ENCODE data around the gene SMYD3. TPM values are rescaled to one million over a fixed set of nuclear protein-coding genes. Genes with fewer than 3 reads are reported as not detected.
"Not testable (repeated sequence)": the region's sequence is repeated elsewhere in the genome, so short reads cannot be mapped to it uniquely, and the experiment has no call there.

The SMYD3 gene
- total RNA-seq, 4 donors from 2014 or later: 8.4 to 25.7 (median 14.4) TPM

DNA sequence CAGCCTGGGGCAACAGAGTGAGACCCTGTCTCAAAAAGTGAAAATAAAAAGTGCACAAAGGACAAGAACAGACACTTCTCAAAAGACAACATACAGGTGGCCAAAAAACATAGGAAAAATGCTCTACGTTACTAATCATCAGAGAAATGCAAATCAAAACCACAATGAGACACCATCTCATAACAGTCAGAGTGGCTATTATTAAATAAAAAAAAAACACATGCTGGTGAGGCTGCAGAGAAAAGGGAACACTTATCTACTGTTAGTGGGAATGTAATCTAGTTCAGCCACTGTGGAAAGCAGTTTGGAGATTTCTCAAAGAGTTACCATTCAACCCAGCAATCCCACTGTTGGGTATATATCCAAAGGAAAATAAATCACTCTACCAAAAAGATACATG lies 173.2 kb downstream of the SMYD3 start:
- 86 to 89% methylated on average over 1 of the region's 1 CpG for WGBS, 2 donors
- H3K4me3 ChIP-seq (ENCODE audit: low read depth, poor library complexity, severe bottlenecking): no peak overlapping the region
- intact Hi-C loops (cut with DNase I; ENCODE audit: low total_unique reads): loop anchor here (10.0 kb wide), 1 partner anchor 301 kb away; no protein-coding TSS in a partner anchor
- DNase-seq (ENCODE audit: low spot score in 2 of 2): no peak
- no peak for TF ChIP-seq POLR2A (IDR thresholded peaks at IDR 0.05)
- no peak for TF ChIP-seq CTCF (IDR thresholded peaks at IDR 0.05)

DNA sequence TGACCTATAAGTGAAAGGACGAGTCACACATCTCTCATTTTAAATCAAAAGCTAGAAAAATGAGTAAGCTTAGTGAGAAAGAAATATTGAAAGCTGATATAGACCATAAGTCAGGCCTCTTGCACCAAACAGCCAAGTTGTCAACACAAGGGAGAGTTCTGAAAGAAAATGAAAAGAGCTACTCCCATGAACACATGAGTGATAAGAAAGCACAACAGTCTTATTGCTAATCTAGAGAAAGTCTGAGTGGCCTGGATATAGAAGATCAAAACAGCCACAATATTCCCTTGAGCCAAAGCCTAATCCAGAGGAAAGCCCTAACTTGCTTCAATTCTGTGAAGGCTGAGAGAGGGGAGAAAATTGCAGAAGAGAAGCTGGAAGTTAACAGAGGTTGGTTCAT lies 175.0 kb downstream of the SMYD3 start:
- intact Hi-C loops (cut with DNase I; ENCODE audit: low total_unique reads): loop anchor here (10.0 kb wide), 1 partner anchor 303 kb away; no protein-coding TSS in a partner anchor
- no peak overlapping the region for H3K4me3 ChIP-seq (ENCODE audit: low read depth, poor library complexity, severe bottlenecking)
- WGBS, 2 donors: 40 to 96% methylated on average over 1 of the region's 1 CpG
- DNase-seq (ENCODE audit: low spot score in 2 of 2): no peak
- no peak for TF ChIP-seq POLR2A (IDR thresholded peaks at IDR 0.05)
- TF ChIP-seq CTCF (IDR thresholded peaks at IDR 0.05): no peak

DNA sequence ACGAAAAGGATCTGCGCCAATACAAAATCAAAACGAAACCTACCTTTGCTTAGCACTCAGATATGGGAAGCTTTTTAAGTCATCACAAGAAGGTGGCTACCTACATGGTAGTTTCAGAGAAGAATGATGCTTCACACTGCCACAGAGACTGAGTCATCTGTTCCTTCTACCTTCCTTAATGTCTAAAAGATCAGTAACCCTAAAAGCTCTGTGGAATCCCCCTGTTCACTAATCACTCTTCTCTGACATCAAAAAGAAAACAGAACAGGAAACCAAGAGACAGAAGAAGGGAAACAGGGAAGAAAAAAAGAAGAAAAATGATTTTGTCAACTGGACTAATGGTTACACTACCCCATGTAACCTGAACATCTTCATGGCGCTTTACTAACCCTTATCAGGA lies 177.2 kb downstream of the SMYD3 start:
- WGBS, 2 donors: 90 to 95% methylated on average over 4 of the region's 4 CpGs
- DNase-seq (ENCODE audit: low spot score in 2 of 2): no peak
- no peak overlapping the region for H3K4me3 ChIP-seq (ENCODE audit: low read depth, poor library complexity, severe bottlenecking)
- intact Hi-C loops (cut with DNase I; ENCODE audit: low total_unique reads): loop anchor here (10.0 kb wide), 1 partner anchor 305 kb away; no protein-coding TSS in a partner anchor
- TF ChIP-seq CTCF (IDR thresholded peaks at IDR 0.05) (no peak), POLR2A (IDR thresholded peaks at IDR 0.05) (no peak)

- intact Hi-C loops (cut with DNase I; ENCODE audit: low total_unique reads); DNase-seq (ENCODE audit: low spot score in 2 of 2): not testable (repeated sequence)
- WGBS, 2 donors: 92 to 100% methylated on average over 1 of the region's 1 CpG
These were observed 177.8 kb downstream of the SMYD3 start for GRCh38 chr1:246329292-246329691.

DNA sequence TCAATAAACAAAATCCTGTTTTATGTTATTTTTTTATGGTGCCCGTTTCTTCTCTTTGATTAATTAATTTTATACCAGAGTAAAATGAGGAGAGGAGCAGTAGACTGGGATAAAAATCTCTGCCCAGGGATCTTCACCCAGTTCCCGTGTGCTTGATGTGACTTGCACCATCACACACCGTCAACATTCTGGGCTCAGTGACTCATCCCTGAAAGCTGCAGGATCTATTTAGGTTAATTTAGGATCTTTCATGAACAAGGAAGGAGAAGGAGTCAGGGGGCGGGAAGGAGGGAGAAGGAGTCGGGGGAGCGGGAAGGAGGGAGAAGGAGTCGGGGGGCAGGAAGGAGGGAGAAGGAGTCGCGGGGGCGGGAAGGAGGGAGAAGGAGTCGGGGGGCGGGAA lies 182.4 kb downstream of the SMYD3 start:
- DNase-seq (ENCODE audit: low spot score in 2 of 2): no peak
- 86 to 87% methylated on average over 10 of the region's 12 CpGs for WGBS, 2 donors
- intact Hi-C loops (cut with DNase I; ENCODE audit: low total_unique reads): no loop called here
- no peak for TF ChIP-seq CTCF (IDR thresholded peaks at IDR 0.05)
- TF ChIP-seq POLR2A (IDR thresholded peaks at IDR 0.05): no peak
- no peak overlapping the region for H3K4me3 ChIP-seq (ENCODE audit: low read depth, poor library complexity, severe bottlenecking)

More at GRCh38 chr1:246329292-246329691, 177.8 kb downstream of the SMYD3 start:
- not testable (repeated sequence) for H3K4me3 ChIP-seq (ENCODE audit: low read depth, poor library complexity, severe bottlenecking)

GRCh38 chr1:246324033-246324432 lies 183.0 kb downstream of the SMYD3 start:
- WGBS, 2 donors: 96% methylated on average over 17 of the region's 17 CpGs

DNA sequence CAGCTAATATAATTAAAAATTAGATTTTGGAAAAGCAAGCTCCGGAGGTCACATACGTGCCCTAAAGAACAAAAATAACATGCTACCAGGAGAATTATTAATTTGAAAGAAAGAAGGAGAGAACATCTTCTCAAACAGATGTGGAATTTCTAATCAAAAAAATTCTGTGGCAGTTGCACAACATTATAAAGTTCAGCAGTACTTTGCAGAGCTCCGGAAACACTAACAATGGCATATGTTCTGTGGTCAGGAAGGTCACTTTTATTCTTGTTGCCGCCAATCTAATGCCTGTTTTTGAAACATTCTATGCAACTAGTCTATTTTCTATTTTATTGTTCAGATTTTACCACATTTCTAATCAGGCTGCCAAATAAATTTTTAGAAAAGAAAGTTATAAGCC lies 186.8 kb downstream of the SMYD3 start:
- 58 to 61% methylated on average over 4 of the region's 4 CpGs for WGBS, 2 donors
- intact Hi-C loops (cut with DNase I; ENCODE audit: low total_unique reads): no loop called here

More at GRCh38 chr1:246324033-246324432, 183.0 kb downstream of the SMYD3 start:
- H3K4me3 ChIP-seq (ENCODE audit: low read depth, poor library complexity, severe bottlenecking); intact Hi-C loops (cut with DNase I; ENCODE audit: low total_unique reads); DNase-seq (ENCODE audit: low spot score in 2 of 2): not testable (repeated sequence)

More for the DNA sequence above, 186.8 kb downstream of the SMYD3 start:
- H3K4me3 ChIP-seq (ENCODE audit: low read depth, poor library complexity, severe bottlenecking): no peak overlapping the region
- TF ChIP-seq CTCF (IDR thresholded peaks at IDR 0.05): no peak
- no peak for TF ChIP-seq POLR2A (IDR thresholded peaks at IDR 0.05)
- DNase-seq (ENCODE audit: low spot score in 2 of 2): no peak
